ENCODE results near the gene SLC35D2.
"Not testable (repeated sequence)": the region's sequence is repeated elsewhere in the genome, so short reads cannot be mapped to it uniquely, and the experiment has no call there.

The SLC35D2 gene

DNA sequence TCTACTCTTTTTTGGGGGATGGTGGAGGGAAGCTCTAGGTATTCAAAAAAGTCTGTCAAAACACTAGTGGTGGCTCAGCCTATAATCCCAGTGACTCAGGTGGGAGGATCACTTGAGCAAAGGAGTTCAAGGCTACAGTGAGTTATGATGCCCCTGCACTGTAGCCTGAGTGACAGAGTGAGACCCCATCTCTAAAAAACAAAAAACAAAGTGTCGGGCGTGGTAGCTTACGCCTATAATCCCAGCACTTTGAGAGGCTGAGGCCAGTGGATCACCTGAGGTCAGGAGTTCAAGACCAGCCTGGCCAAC lies 15.8 kb upstream of the SLC35D2 start:
- no peak for DNase-seq

DNA sequence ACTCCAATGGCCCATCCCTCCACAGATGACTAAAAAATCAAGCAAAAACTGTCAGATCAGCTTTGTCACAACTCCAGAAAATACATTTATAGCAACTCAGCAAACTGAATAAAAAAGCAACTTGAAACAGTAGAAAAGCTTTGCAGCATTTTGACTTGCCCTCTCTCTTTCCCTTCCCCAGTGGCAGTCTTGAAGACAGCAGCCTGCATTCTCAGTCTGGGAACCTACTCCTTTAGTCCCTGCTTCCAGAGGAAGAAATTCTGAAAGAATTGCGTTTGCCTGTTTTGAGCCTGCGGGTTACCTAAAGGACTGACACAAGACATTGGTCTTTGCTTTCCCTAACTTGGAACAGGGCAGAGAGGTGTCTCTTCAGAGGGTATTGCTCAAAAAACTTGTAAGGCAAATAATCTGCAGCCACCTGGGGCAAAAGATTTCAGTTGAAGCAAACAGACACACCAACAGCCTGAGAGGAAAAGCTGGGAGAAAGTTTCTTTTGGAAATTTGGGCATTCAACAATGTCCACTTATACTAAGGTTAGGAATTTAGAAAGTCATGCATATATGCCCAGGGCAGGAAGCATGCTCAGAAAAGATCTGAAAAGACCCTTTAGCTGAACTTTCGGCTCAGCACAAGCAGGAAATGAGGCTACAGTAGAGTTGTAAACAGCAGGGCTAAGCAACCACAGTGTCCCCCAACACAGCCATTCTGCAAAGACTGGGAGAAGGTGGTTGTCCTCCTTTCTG lies 15.2 kb upstream of the SLC35D2 start:
- peak; percentile 53 for DNase-seq

DNA sequence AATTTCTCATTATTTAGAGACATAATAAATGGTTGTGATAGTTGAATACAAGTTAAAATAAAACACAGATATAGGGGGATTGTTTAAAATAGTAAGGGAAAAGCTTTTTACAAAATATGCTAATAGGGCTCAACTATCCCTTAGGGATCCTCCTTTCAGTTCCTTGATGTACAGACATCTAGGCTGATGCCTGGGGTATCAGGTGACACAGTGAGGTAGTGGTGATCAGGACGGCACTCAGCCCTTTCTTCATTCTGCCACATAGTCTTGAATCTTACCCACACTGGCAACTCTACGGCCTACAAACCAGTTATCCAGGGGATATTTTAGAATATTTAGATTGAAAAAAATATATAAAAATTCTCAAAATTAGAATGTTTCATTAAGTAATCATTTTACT lies 12.5 kb upstream of the SLC35D2 start:
- DNase-seq = no peak

DNA sequence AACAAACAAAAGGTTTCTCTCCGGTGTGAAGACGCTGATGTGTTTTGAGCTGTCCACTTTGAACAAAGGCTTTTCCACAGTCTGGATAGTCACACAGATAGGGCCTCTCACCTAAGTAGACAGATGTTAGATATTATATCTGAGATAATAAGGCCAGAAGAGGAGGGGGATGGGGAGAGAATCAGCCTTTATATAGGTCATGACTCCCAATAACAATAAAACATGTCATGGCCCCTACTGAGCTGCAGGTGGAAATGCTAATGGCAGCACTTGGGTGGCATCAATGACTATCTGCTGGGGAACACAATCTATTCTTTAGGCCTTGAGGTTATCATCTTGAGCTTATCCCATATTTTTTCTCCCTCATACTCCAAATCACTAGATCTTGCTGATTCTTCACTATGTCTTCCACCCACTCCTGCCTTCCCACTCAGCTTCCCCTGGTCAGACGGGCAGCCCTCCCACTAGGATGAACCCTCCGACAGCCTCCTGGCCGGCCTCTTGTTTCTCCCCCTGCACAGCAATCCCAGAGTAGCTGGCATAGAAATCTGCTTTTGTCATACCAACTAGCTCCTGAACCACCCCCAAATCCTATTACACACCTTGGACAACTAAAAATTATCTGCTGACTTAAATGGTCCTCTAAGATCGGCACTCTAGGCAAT lies 11.5 kb upstream of the SLC35D2 start:
- DNase-seq = no peak

DNA sequence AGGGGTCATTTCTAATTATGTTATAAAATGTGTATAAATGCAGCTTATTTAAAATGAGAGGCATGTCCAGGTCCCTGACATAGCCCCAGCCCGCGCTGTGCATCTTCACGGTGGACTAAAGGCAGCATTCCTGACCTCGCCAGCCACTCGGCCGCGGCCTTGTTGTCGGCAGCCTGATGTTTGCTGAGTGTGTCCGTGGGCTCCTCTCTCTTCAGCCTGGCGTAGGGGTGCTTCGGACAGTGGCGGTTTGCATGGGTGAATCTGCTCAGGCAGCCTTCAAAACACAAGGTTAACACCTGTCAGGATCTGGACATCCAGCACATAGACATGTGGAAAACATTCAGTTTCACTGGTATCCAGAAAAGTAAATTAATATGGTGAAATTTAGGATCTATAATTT lies 8.8 kb upstream of the SLC35D2 start:
- DNase-seq = no peak

DNA sequence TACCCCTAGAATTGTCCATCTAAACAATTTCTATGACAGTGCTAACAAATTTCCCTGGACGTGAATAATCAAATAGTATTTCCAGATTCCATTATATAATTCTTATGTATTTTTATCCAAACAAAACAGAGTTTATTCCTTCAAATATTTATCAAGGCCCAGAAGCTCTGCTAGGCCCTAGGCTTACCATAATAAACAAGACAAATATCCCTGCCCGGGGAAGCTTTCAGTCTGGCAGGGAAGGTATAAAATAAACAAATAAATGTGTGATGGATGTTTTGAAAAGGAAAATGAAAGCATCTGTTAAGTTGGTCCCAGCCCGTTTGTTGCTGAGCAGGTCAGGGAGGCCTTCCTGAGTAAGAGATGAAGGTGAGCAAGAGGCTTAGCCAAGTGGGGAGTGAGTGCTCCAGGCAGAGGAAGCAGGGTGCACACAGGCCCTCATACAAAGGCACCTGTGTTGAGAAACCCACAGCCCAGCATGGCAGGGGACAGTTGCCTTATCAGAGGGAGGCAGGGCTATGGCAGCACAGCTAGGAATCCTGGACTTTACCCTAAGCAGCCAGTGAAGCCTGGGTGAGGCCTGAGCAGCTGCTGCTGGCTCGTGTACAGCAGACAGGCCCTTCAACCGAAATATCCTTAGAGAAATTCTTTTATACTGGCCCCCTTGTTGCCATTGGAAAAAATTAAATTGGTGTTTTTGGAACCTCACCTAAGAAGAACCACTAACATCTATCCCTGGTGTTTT lies 7.7 kb upstream of the SLC35D2 start:
- peak; percentile 8 for DNase-seq

DNA sequence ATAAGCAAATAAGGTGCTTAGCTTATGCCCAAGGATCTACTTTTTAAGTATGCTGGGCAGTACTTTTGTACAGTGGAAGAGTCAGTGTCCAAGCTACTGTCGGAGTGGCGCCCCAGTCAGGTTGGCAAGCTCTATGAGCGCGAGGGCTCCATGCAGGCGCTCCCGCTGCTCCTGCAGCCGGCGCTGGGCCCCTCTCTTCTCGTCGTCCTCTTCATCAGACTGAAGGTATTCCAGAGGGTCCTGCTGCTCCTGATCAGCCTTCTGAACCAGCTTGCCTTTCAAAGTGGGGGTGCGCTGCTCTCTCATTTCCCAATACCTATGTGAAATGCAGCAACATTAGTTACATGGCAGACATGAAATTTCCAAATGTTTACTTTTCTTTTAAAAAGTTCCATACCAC lies 4.6 kb upstream of the SLC35D2 start:
- DNase-seq = no peak

DNA sequence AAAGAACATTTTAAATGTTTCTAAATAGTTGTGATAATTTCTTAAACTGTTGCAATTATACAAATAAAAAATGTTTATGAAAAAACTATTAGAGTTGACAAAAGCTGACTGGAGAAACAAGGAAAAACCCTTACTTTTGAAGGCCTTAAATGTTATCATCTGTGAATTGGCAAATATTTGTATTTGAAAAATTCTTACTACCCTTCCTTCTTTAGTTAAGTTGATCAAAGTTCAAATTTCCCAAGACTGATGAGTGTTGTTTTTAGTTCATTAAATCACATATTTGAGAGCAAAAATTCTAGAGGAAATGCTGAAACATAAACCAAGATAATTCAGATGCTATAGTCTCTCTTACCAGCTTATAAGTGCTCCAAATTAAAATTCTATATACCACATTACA lies 2.6 kb upstream of the SLC35D2 start:
- DNase-seq = no peak

DNA sequence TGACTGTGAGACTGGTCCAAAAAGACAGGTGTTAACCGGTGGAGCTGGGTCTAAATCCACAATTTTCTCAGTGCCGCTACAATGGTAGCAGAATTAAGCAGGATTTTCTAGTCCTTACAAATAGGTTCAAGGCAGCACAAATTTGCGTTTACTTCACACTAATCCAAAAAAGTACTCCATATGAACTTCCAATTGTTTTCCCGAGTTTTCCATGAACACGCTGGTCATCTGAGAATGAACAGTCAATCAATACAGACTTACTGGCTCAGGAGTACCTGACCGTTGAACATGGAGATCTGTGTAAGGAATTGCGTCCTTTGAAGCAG lies 709 bp downstream of the SLC35D2 start:
- DNase-seq = no peak

DNA sequence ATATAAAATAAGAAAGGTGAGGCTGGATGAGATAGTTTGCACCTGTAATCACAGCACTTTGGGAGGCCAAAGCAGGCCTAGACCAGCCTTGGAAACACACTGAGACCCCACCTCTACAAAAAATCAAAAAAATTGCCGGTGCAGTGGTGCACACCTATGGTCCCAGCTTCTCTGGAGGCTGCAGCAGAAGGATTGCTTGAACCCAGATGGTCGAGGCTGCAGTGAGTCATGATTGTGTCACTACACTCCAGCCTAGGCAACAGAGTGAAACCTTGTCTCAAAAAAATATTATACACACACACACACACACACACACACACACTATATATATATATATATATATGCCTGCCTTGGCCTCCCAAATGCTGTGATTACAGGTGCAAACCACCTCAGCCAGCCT lies 1.3 kb downstream of the SLC35D2 start:
- DNase-seq = peak; percentile 18

DNA sequence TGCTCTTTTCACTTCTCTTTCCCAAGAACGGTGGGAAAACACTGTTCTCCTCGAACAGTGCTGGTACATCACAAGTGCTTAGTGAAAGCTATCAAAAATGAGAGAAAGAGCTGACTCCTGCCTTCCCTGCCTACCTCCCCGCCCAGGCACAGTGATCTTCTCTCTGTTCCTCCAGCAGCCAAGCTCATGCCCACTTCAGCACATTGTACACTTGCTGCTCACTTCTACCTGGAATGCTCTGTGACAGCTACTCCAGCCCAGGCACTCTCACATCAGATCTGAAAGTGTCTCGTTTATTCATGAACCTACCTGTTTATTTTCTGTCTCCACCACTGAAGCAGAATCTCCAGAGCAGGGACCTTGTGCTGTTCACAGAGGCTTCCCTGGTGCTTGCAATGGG lies 1.8 kb downstream of the SLC35D2 start:
- DNase-seq = no peak

DNA sequence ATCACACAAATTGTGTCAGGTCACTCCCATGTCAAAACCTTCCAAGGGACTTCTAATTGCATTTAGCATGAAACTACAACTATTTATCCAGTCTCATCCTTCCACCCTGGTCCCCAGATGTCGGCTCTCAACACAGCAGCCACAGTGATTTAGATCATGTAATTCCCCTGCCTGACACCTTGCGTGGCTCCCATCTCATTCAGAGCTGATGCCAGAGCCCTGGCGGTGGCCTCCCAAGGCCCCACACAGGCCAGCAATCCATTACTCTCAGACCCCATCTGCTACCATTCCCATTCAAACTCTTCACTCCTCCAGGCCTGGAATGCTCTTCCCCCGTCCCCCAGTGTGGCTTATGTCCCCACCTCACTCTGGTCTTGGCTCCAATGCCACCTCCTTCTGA lies 2.4 kb downstream of the SLC35D2 start:
- no peak for DNase-seq

DNA sequence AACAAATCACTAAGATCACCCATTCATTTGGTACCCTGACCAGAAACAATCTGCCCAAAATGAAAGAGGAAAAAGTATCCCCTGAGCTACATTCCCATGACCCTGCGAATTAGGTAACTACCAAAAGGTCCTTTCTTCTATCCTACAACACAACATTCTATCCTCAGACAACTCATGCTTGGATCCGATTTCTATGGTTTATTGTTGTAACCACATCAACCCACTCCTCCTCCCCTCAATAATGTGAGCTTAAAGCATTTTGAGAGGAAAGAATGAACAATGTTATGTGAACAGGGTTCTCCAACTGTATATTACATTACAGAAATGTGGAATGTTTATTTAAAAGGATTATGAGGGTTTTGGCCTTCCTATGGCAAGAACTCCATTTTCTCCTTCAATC lies 4.0 kb downstream of the SLC35D2 start:
- DNase-seq = no peak

DNA sequence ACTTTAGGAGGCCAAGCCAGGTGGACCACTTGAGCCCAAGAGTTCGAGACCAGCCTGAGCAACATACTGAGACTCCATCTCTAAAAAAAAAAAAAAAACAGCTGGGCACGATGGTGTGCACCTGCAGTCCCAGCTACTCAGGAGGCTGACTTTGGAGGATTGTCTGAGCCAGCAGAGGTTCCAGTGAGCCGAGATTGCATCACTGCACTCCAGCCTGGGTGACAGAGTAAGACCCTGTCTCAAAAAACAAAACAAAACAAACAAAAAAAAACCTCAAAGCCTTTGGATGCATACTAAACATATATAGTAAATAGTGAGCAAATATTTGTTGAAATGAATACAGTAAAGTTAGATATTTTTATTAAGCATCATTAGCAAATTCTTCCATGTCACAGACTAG lies 5.3 kb downstream of the SLC35D2 start:
- DNase-seq = no peak

DNA sequence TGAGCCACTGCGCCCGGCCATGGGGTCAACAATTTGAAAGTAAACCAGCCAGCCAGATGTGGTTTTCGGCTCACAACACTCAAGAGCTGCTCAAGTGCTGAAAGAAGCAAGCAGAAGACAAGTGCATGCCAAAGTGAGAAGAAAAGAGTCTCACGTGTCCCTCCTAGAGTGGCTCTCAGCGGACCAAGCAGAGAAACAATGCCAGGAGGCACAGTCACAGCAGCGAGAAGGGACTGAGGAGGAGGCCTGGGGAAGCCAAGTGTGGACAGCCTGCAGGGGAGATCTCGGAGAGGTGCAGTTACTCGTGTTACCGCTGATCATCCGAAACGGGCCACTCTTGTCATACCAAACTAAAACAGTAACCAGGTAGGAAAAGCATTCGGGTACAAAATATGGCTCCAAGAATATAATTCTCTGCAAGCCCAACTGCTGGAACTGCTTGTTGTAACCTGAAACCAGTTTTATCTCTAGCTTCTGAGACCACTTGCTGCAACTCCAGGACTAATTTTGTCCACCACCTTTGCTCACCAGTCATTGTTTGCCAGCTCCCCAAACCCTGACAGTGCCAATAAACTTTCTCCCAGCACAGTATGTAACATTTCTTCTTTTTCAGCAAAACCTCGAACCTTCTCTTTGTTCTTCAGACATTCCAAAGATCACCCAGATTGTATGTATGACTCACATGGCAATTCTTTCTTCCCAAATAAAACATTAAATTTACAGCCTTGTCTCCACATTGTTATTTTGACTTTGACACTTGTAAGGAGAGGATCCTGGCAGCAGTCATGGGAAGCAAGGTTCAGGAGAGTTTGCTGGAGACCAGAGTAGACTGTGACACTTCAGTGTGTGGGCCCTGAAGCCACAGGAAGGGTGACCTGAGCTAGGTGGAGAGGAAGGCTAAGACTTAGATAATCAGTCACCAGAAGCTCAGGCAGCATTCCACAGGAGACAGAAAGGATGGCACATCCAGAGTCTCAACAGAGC lies 6.3 kb downstream of the SLC35D2 start:
- no peak for DNase-seq

DNA sequence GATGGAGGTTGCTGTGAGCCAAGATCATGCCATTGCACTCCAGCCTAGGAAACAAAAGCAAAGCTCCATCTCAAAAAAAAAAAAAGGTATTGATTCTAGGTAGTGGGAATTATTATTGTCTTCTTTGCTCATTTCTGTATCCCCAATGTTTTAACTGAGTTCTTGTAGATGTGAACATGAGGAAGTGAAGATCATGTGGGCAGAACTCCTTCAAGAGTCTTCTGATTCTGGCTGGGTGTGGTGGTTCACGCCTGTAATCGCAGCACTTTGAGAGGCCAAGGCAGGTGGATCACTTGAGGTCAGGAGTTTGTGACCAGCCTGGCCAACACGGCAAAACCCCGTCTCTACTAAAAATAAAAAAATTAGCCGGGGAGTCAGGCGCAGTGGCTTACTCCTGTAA lies 8.0 kb downstream of the SLC35D2 start:
- DNase-seq = not testable (repeated sequence)

DNA sequence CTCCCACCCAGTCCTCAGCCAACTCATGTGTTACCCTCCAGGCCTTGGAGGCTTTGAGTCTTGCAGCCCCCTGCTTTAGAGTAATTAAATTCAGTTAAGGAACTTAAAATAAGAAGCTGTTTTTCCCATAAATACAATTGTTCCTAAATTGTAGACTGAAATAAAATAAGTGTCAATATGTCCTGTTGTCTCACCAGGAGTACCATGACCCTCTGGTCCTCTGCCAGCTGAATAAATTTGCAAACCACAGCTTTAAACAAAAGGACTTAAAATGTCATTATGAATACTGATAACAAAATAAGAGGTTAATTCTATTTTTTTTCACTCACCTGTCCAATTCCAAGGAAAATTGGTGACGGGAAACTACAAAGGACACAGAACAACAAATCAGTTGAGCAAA lies 15.6 kb downstream of the SLC35D2 start:
- DNase-seq = no peak

DNA sequence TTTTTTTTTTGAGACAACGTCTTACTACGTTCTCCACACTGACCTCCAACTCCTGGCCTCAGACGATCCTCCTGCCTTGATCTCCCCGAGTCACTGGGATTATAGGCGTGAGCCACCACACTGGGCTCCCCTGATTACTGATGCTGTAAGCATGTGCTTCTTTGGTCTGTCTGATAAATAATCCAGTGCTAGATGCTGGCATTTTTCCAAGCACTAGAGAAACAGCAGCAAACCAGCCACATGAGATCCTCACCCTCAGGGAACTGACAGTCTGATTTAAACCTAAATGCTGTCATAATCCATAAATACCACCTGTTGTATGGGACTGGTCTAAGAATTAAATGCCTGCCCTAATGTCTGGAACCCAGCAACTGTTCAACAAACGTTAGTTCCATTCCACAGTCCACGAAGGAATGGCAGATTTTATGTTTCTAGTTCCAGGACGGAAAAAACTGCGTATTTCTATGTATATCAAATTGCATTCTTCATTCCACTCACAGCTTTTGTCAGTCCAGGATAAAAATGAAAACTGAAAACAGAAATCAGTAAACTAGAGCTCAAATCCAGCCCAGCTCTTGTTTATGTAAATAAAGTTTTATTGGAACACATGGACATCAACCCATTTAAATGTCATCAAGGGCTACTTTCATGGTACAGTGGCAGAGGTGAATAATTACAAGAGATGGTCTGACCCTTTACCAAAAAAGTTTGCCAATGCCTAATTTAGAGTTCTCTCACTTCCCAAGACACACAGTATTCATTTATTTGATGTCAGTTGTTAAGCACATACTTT lies 20.1 kb downstream of the SLC35D2 start:
- no peak for DNase-seq

DNA sequence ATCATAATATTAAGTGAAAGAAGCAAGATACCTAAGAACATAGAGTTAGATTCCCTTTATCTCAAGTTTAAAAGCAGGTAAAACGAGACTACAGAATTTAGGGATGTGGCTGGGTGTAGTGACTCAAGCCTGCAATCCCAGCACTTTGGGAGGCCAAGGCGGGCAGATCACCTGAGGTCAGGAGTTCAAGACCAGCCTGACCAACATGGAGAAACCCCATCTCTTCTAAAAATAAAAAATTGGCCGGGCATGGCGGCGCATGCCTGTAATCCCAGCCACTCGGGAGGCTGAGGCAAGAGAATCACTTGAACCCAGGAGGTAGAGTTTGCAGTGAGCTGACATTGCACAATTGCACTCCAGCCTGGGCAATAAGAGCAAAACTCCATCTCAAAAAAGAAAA lies 21.4 kb downstream of the SLC35D2 start:
- DNase-seq = not testable (repeated sequence)

DNA sequence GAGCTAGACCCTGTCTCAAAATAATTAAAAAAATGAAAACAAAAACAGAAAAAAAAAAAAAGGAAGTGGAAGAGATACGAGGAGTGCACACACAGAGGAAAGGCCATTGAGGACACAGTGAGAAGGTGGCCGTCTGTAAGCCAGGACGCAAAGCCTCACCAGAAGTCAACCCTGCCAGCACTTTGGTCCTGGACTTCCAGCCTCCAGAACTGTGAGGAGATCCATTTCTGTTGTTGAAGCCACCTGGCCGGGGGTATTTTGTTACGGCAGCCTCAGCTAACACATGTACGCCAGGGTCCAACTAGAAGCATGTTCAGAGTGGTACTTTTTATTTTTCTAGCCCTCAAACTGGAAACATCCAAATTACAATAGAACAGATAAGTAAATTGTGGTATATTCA lies 21.8 kb downstream of the SLC35D2 start:
- no peak for DNase-seq

DNA sequence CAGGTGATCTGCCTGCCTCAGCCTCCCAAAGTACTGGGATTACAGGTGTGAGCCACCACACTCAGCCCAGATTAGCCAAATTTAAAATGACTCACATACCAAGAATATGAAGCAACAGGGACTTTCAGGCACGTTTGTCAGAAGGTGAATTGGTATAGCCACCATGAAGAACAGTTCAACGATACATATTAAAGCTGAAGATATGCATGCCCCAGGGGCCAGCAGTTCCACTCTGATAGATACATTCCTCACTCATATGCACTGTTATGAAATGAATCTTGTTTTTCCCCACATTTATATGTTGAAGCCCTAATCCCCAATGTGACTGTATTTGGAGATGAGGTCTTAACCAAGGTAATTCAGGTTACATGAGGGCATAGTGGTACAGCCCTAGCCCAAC lies 22.5 kb downstream of the SLC35D2 start:
- no peak for DNase-seq

DNA sequence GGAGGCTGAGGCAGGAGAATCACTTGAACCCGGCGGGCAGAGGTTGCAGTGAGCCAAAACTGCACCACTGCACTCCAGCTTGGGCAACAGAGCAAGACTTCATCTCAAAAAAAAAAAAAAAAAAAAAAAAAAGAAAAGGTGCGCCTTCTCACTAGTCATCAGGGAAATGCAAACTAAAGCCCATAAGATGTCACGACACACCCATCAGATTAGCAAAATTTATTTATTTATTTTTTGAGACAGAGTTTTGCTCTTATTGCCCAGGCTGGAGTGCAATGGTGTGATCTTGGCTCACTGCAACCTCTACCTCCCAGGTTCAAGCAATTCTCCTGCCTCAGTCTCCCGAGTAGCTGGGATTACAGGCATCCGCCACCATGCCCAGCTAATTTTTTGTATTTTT lies 23.0 kb downstream of the SLC35D2 start:
- not testable (repeated sequence) for DNase-seq

Data from CD4-positive, alpha-beta T cell treated with Interleukin-17A for 4 hours (primary cell).